Raji (cell line): Measurements from ENCODE around the gene CSGALNACT2.

Source experiments
- POLR2A ChIP-seq: IDR thresholded peaks from 2 replicates; pipeline ENCODE4 v1.6.1; 2011; ENCODE audit warnings: low read depth, low read length, control low read depth; ENCODE audit not compliant: insufficient read depth

Gene CSGALNACT2

GRCh38 chr10:43173120-43173519 lies 34.9 kb downstream of the CSGALNACT2 start:
- no peak for TF ChIP-seq POLR2A

- TF ChIP-seq POLR2A, result no peak
Measured at GRCh38 chr10:43174969-43175368, 36.7 kb downstream of the CSGALNACT2 start.

GRCh38 chr10:43176271-43176670 lies 38.0 kb downstream of the CSGALNACT2 start:
- TF ChIP-seq POLR2A, result no peak

- TF ChIP-seq POLR2A, result no peak
Measured at GRCh38 chr10:43177595-43177994, 39.4 kb downstream of the CSGALNACT2 start.

- TF ChIP-seq POLR2A, result no peak
Measured at GRCh38 chr10:43181146-43181545, 42.9 kb downstream of the CSGALNACT2 start.

GRCh38 chr10:43186150-43186549 lies 47.9 kb downstream of the CSGALNACT2 start:
- no peak for TF ChIP-seq POLR2A

GRCh38 chr10:43187213-43187612 lies 49.0 kb downstream of the CSGALNACT2 start:
- no peak for TF ChIP-seq POLR2A

GRCh38 chr10:43188702-43189101 lies 50.5 kb downstream of the CSGALNACT2 start:
- no peak for TF ChIP-seq POLR2A

- TF ChIP-seq POLR2A, result no peak
Measured at GRCh38 chr10:43190289-43190688, 52.0 kb downstream of the CSGALNACT2 start.

- TF ChIP-seq POLR2A, result no peak
Measured at GRCh38 chr10:43190775-43191174, 52.5 kb downstream of the CSGALNACT2 start.

GRCh38 chr10:43192884-43193283 lies 54.6 kb downstream of the CSGALNACT2 start:
- TF ChIP-seq POLR2A, result no peak

GRCh38 chr10:43193496-43194080 lies 55.3 kb downstream of the CSGALNACT2 start:
- TF ChIP-seq POLR2A, result no peak

- TF ChIP-seq POLR2A, result no peak
Measured at GRCh38 chr10:43194266-43194665, 56.0 kb downstream of the CSGALNACT2 start.

GRCh38 chr10:43194859-43195258 lies 56.6 kb downstream of the CSGALNACT2 start:
- TF ChIP-seq POLR2A, result no peak

GRCh38 chr10:43195557-43195956 lies 57.3 kb downstream of the CSGALNACT2 start:
- TF ChIP-seq POLR2A, result no peak

- no peak for TF ChIP-seq POLR2A
Measured at GRCh38 chr10:43196131-43196980, 58.1 kb downstream of the CSGALNACT2 start.
